IMR-90 (cell line): ENCODE results near the gene GLT1D1. TPM values are rescaled to one million over a fixed set of nuclear protein-coding genes. Genes with fewer than 3 reads are reported as not detected.

Source experiments
- ATAC-seq: fragments of 200-7000 bp; cut with Tn5 transposase; 2 replicates; pipeline ENCODE4 v1.9.1; 2020; ENCODE audit warnings: low read depth, mild to moderate bottlenecking, moderate library complexity
- BruUV-seq: library from RNA; stranded (reverse); fragments of 400-500 nt; replicated peaks from 2 replicates; lab custom pipeline; 2021; lab: Mats Ljungman, UMichigan
- CTCF ChIA-PET: fragments of 300-600 bp; formaldehyde crosslinking; extraction: SDS; loops from one replicate; lab custom pipeline; 2021; ENCODE audit warnings: antibody characterized with exemption; lab: Yijun Ruan, JAX
- POLR2A ChIA-PET: fragments of 300-600 bp; sonication (Branson Sonifier 250); formaldehyde crosslinking; loops from one replicate; lab custom pipeline; 2022; ENCODE audit warnings: antibody characterized with exemption; ENCODE audit not compliant: unreplicated experiment; lab: Charles Lee
- DNase-seq: peaks from one replicate; pipeline ENCODE4 v3.0.0; 2013
- H2AFZ ChIP-seq: replicated peaks from 2 replicates; pipeline ENCODE3; 2013; ENCODE audit warnings: low read length, mild to moderate bottlenecking; ENCODE audit not compliant: poor library complexity
- H2AK5ac ChIP-seq: 2 replicates; pipeline ENCODE4 v1.6.1; 2013; ENCODE audit warnings: low read depth, low read length, inconsistent platforms
- H2AK9ac ChIP-seq: replicated peaks from 2 replicates; pipeline ENCODE3; 2013; ENCODE audit warnings: mild to moderate bottlenecking, low read depth, low read length, moderate library complexity; ENCODE audit not compliant: poor library complexity
- H2BK120ac ChIP-seq: 2 replicates; pipeline ENCODE4 v1.6.1; 2013; ENCODE audit warnings: low read depth, low read length, inconsistent platforms
- H2BK15ac ChIP-seq: 3 replicates; pipeline ENCODE4 v1.6.1; 2013; ENCODE audit warnings: low read depth, low read length, inconsistent platforms
- H2BK20ac ChIP-seq: 2 replicates; pipeline ENCODE4 v1.6.1; 2013; ENCODE audit warnings: low read depth, mild to moderate bottlenecking, inconsistent platforms, low read length, moderate library complexity
- H2BK5ac ChIP-seq: 2 replicates; pipeline ENCODE4 v1.6.1; 2013; ENCODE audit warnings: mild to moderate bottlenecking, low read depth, low read length, inconsistent platforms; ENCODE audit not compliant: poor library complexity, severe bottlenecking
- H3K14ac ChIP-seq: replicated peaks from 2 replicates; pipeline ENCODE4 v1.6.1; 2013; ENCODE audit warnings: low read depth, low read length, inconsistent platforms
- H3K18ac ChIP-seq: 2 replicates; pipeline ENCODE4 v1.6.1; 2013; ENCODE audit warnings: low read depth, low read length, control low read depth
- H3K23ac ChIP-seq: 2 replicates; pipeline ENCODE4 v1.6.1; 2013; ENCODE audit warnings: low read depth, low read length, inconsistent platforms
- H3K27ac ChIP-seq: 2 replicates; pipeline ENCODE4 v1.5.1; 2013; ENCODE audit warnings: mild to moderate bottlenecking, control low read depth, low read length; ENCODE audit not compliant: insufficient read depth
- H3K27me3 ChIP-seq: 2 replicates; pipeline ENCODE4 v1.6.1; 2013; ENCODE audit warnings: low read length; ENCODE audit not compliant: control insufficient read depth, insufficient read depth
- H3K36me3 ChIP-seq: 2 replicates; pipeline ENCODE4 v1.6.1; 2013; ENCODE audit warnings: low read length, mixed read lengths; ENCODE audit not compliant: control insufficient read depth, insufficient read depth
- H3K4ac ChIP-seq: 2 replicates; pipeline ENCODE4 v1.6.1; 2013; ENCODE audit warnings: low read depth, low read length, inconsistent platforms
- H3K4me1 ChIP-seq: 2 replicates; pipeline ENCODE4 v1.6.1; 2013; ENCODE audit warnings: low read length, mixed read lengths; ENCODE audit not compliant: control insufficient read depth, insufficient read depth
- H3K4me2 ChIP-seq: 2 replicates; pipeline ENCODE4 v1.6.1; 2013; ENCODE audit warnings: low read depth, mild to moderate bottlenecking, control low read depth, low read length, moderate library complexity
- H3K4me3 ChIP-seq: 2 replicates; pipeline ENCODE4 v1.5.1; 2013; ENCODE audit warnings: low read depth, mild to moderate bottlenecking, control low read depth, low read length, moderate library complexity; ENCODE audit not compliant: insufficient read depth
- H3K56ac ChIP-seq: 2 replicates; pipeline ENCODE4 v1.6.1; 2013; ENCODE audit warnings: low read length, inconsistent platforms; ENCODE audit not compliant: insufficient read depth; ENCODE audit errors: extremely low read depth
- H3K79me1 ChIP-seq, 2 experiments: 2 replicates each; pipeline ENCODE4 v1.6.1; 2013; ENCODE audit warnings: low read length in 2 of 2, inconsistent platforms in 1 of 2, low read depth in 1 of 2
- H3K9ac ChIP-seq: 2 replicates; pipeline ENCODE4 v1.6.1; 2013; ENCODE audit warnings: low read depth, low read length, control low read depth
- H3K9me1 ChIP-seq: 2 replicates; pipeline ENCODE4 v1.6.1; 2013; ENCODE audit warnings: low read length, inconsistent platforms; ENCODE audit not compliant: insufficient read depth
- H3K9me3 ChIP-seq: 2 replicates; pipeline ENCODE4 v1.6.1; 2013; ENCODE audit warnings: low read length; ENCODE audit not compliant: control insufficient read depth, insufficient read depth
- H4K20me1 ChIP-seq: 2 replicates; pipeline ENCODE4 v1.6.1; 2013; ENCODE audit warnings: low read length, inconsistent platforms; ENCODE audit not compliant: insufficient read depth
- H4K5ac ChIP-seq: 2 replicates; pipeline ENCODE4 v1.6.1; 2013; ENCODE audit warnings: mild to moderate bottlenecking, low read depth, low read length, control low read depth
- H4K8ac ChIP-seq, 2 experiments: 2 replicates each; pipeline ENCODE4 v1.6.1; 2013; ENCODE audit warnings: low read depth in 2 of 2, low read length in 2 of 2, control low read depth in 1 of 2, inconsistent platforms in 1 of 2
- H4K91ac ChIP-seq: 2 replicates; pipeline ENCODE4 v1.6.1; 2013; ENCODE audit warnings: low read depth, low read length, inconsistent platforms; ENCODE audit not compliant: insufficient read depth
- BHLHE40 ChIP-seq: fragments of 150-350 bp; IDR thresholded peaks from 2 replicates; pipeline ENCODE4 v1.6.1; 2016; ENCODE audit warnings: mild to moderate bottlenecking, low read depth, low read length
- CEBPB ChIP-seq: IDR thresholded peaks from 2 replicates; pipeline ENCODE4 v1.6.1; 2012; ENCODE audit warnings: low read depth, low read length, improper control_type of control experiment
- CHD1 ChIP-seq: IDR thresholded peaks from 2 replicates; pipeline ENCODE4 v1.6.1; 2012; ENCODE audit warnings: low read depth, low read length, improper control_type of control experiment
- FOS ChIP-seq: fragments of 150-350 bp; IDR thresholded peaks from 2 replicates; pipeline ENCODE4 v1.6.1; 2016; ENCODE audit warnings: low read depth, low read length
- MAFK ChIP-seq: IDR thresholded peaks from 2 replicates; pipeline ENCODE4 v1.6.1; 2012; ENCODE audit warnings: low read depth, low read length, improper control_type of control experiment
- MAZ ChIP-seq: IDR thresholded peaks from 2 replicates; pipeline ENCODE4 v1.6.1; 2012; ENCODE audit warnings: low read depth, mild to moderate bottlenecking, low read length, improper control_type of control experiment, moderate library complexity, borderline replicate concordance
- MXI1 ChIP-seq: IDR thresholded peaks from 2 replicates; pipeline ENCODE4 v1.6.1; 2012; ENCODE audit warnings: low read depth, mild to moderate bottlenecking, low read length, moderate library complexity, borderline replicate concordance
- NFE2L2 ChIP-seq: fragments of 150-350 bp; IDR thresholded peaks from 2 replicates; pipeline ENCODE4 v1.6.1; 2016; ENCODE audit warnings: low read depth, mild to moderate bottlenecking, low read length
- POLR2A ChIP-seq: IDR thresholded peaks from 2 replicates; pipeline ENCODE4 v1.6.1; 2012; ENCODE audit warnings: mild to moderate bottlenecking, low read depth, low read length
- RAD21 ChIP-seq: IDR thresholded peaks from 2 replicates; pipeline ENCODE4 v1.6.1; 2012; ENCODE audit warnings: low read length, improper control_type of control experiment
- RCOR1 ChIP-seq: IDR thresholded peaks from 2 replicates; pipeline ENCODE4 v1.6.1; 2012; ENCODE audit warnings: mild to moderate bottlenecking, low read length, improper control_type of control experiment; ENCODE audit not compliant: insufficient replicate concordance
- RFX5 ChIP-seq: IDR thresholded peaks from 2 replicates; pipeline ENCODE4 v1.8.0; 2012; ENCODE audit warnings: low read depth, mild to moderate bottlenecking, low read length, moderate library complexity
- SMC3 ChIP-seq: fragments of 150-350 bp; IDR thresholded peaks from 2 replicates; pipeline ENCODE4 v1.6.1; 2016; ENCODE audit warnings: low read depth, mild to moderate bottlenecking, antibody characterized with exemption, low read length, moderate library complexity
- WGBS, 2 experiments: methylation state at CpG; one replicate each; pipeline versions ENCODE4 v1.1.5 to v1.1.7; 2013; ENCODE audit warnings: missing lambda C conversion rate in 2 of 2; ENCODE audit not compliant: insufficient read length in 1 of 2; ENCODE audit errors: extremely low coverage in 2 of 2; 5-methylcytosine and 5-hydroxymethylcytosine counted together
- dilution Hi-C: fragments of 300-500 bp; cut with HindIII; formaldehyde crosslinking; loops from one replicate; pipeline ENCODE4 v1.14.3; 2018; ENCODE audit warnings: low sequenced_read_pairs; ENCODE audit not compliant: unreplicated experiment
- in situ Hi-C: fragments of 300-500 bp; cut with MboI; formaldehyde crosslinking; loops from 3 replicates; pipeline ENCODE4 v1.14.3; 2019; ENCODE audit warnings: low sequenced_read_pairs, inconsistent platforms, mixed read lengths
- intact Hi-C: fragments of 100-400 bp; cut with micrococcal nuclease; formaldehyde crosslinking; loops from 2 replicates; pipeline ENCODE4 v1.10.0; 2022
- polyA plus RNA-seq, 3 experiments: library from polyadenylated mRNA; depleted of rRNA; stranded (reverse); fragments of >200 nt; gene quantifications; 2 replicates each; pipeline ENCODE4 v1.2.3, GENCODE V29; 2012; ENCODE audit warnings: low replicate concordance in 1 of 3
- total RNA-seq: library from RNA; depleted of rRNA; stranded (reverse); fragments of >200 nt; gene quantifications from 2 replicates; pipeline ENCODE4 v1.2.3, GENCODE V29; 2012
- TF ChIP-seq, protein P1 (sequence below): fragments of 150-350 bp; IDR thresholded peaks from 2 replicates; pipeline ENCODE4 v1.6.1; 2016; ENCODE audit warnings: low read depth, mild to moderate bottlenecking, low read length, moderate library complexity, borderline replicate concordance
- TF ChIP-seq, protein P2 (sequence below): conservative IDR thresholded peaks from 2 replicates; pipeline ENCODE4 v1.5.1; 2012; ENCODE audit warnings: mild to moderate bottlenecking, low read depth, low read length, improper control_type of control experiment
- TF ChIP-seq, protein P3 (sequence below): fragments of 150-350 bp; IDR thresholded peaks from 2 replicates; pipeline ENCODE4 v1.6.1; 2017; ENCODE audit warnings: mild to moderate bottlenecking, antibody characterized with exemption, low read length, low read depth

GLT1D1 gene
- total and polyA plus RNA-seq, 2 of the 4 experiments (the other 2 are of a cell fraction): not detected

DNA sequence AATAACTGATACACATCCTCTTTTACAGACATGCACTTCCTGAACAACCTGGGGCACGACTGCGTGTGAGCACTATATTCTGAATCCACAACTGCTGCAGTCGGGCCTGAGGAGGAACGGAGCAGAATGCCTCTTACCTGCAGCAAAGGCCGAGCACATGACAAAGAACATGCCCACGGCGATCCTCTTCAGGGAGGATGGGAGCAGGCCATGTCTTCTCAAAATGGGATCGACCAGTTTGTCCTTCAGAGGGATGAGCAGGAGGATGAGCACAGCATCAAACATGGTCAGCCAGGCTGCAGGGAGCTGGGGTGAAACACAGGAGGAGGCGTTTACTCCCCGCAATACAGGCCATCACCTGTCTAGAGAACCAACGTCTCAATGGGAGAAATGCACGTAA is 44.6 kb upstream of the GLT1D1 start:
- H3K4ac ChIP-seq: no peak overlapping the region
- H2AFZ ChIP-seq: no peak overlapping the region
- WGBS, 2 experiments: 79% methylated on average over 7 of the region's 12 CpGs; no CpG with 5 or more reads in 1 of the 2 experiments
- H3K27me3 ChIP-seq: no peaks in the 10 kb centered on the region
- H2BK20ac ChIP-seq: no peak overlapping the region
- H3K18ac ChIP-seq: no peak overlapping the region
- no TSS peak for BruUV-seq
- dilution Hi-C loops: no loop called here
- no peak overlapping the region for H3K56ac ChIP-seq
- peaks cover 2% of the 10 kb centered on the region; the same call in 1 of the 2 replicates for H3K9me3 ChIP-seq
- peaks cover 29 to 30% of the 10 kb centered on the region in 2 experiments for H3K79me1 ChIP-seq
- ChIA-PET POLR2A (no interaction called here), CTCF (no interaction called here)
- H2BK120ac ChIP-seq: no peak overlapping the region
- H2AK5ac ChIP-seq: no peak overlapping the region
- peaks cover 3% of the 10 kb centered on the region; the same call in 1 of the 2 replicates for H3K9me1 ChIP-seq
- no peak overlapping the region for H3K9ac ChIP-seq
- H3K36me3 ChIP-seq: peaks cover 28% of the 10 kb centered on the region
- H4K20me1 ChIP-seq: peaks cover 14% of the 10 kb centered on the region
- no peak overlapping the region for H3K4me3 ChIP-seq
- 0 out of 2 replicates have a peak, but pooled peaks cover 2% of the 10 kb centered on the region for H3K4me1 ChIP-seq
- H3K27ac ChIP-seq: no peak overlapping the region
- no peak overlapping the region for H3K14ac ChIP-seq
- H2BK15ac ChIP-seq: no peak overlapping the region
- H4K5ac ChIP-seq: no peak overlapping the region
- H2AK9ac ChIP-seq: no peak overlapping the region
- no peak for ATAC-seq
- no peak for DNase-seq
- no peak overlapping the region for H4K91ac ChIP-seq
- no peak for TF ChIP-seq RAD21
- TF ChIP-seq RFX5: no peak
- no peak for TF ChIP-seq RCOR1
- TF ChIP-seq, protein P1, sequence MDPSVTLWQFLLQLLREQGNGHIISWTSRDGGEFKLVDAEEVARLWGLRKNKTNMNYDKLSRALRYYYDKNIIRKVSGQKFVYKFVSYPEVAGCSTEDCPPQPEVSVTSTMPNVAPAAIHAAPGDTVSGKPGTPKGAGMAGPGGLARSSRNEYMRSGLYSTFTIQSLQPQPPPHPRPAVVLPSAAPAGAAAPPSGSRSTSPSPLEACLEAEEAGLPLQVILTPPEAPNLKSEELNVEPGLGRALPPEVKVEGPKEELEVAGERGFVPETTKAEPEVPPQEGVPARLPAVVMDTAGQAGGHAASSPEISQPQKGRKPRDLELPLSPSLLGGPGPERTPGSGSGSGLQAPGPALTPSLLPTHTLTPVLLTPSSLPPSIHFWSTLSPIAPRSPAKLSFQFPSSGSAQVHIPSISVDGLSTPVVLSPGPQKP: no peak
- no peak for TF ChIP-seq MAFK
- no peak for TF ChIP-seq NFE2L2
- TF ChIP-seq, protein P2, sequence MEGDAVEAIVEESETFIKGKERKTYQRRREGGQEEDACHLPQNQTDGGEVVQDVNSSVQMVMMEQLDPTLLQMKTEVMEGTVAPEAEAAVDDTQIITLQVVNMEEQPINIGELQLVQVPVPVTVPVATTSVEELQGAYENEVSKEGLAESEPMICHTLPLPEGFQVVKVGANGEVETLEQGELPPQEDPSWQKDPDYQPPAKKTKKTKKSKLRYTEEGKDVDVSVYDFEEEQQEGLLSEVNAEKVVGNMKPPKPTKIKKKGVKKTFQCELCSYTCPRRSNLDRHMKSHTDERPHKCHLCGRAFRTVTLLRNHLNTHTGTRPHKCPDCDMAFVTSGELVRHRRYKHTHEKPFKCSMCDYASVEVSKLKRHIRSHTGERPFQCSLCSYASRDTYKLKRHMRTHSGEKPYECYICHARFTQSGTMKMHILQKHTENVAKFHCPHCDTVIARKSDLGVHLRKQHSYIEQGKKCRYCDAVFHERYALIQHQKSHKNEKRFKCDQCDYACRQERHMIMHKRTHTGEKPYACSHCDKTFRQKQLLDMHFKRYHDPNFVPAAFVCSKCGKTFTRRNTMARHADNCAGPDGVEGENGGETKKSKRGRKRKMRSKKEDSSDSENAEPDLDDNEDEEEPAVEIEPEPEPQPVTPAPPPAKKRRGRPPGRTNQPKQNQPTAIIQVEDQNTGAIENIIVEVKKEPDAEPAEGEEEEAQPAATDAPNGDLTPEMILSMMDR: no peak
- no peak for TF ChIP-seq BHLHE40
- TF ChIP-seq, protein P3, sequence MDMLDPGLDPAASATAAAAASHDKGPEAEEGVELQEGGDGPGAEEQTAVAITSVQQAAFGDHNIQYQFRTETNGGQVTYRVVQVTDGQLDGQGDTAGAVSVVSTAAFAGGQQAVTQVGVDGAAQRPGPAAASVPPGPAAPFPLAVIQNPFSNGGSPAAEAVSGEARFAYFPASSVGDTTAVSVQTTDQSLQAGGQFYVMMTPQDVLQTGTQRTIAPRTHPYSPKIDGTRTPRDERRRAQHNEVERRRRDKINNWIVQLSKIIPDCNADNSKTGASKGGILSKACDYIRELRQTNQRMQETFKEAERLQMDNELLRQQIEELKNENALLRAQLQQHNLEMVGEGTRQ: no peak
- no peak for TF ChIP-seq FOS
- TF ChIP-seq CEBPB: no peak
- TF ChIP-seq MAZ: no peak
- TF ChIP-seq POLR2A: no peak
- TF ChIP-seq CHD1: no peak
- TF ChIP-seq MXI1: no peak
- no peak for TF ChIP-seq SMC3
- no peak overlapping the region for H3K23ac ChIP-seq
- intact Hi-C loops: no loop called here
- H4K8ac ChIP-seq: no peak overlapping the region
- in situ Hi-C loops: no loop called here
- H2BK5ac ChIP-seq: no peak overlapping the region
- H3K4me2 ChIP-seq: no peak overlapping the region
